ENCODE results near the gene TMED10. TPM values are rescaled to one million over a fixed set of nuclear protein-coding genes. Genes with fewer than 3 reads are reported as not detected.

The TMED10 gene
- total and polyA plus RNA-seq, 2 of the 13 experiments (the other 11 are each of a cell fraction or from before 2014, with no cell fraction given) = 311 to 377 TPM

DNA sequence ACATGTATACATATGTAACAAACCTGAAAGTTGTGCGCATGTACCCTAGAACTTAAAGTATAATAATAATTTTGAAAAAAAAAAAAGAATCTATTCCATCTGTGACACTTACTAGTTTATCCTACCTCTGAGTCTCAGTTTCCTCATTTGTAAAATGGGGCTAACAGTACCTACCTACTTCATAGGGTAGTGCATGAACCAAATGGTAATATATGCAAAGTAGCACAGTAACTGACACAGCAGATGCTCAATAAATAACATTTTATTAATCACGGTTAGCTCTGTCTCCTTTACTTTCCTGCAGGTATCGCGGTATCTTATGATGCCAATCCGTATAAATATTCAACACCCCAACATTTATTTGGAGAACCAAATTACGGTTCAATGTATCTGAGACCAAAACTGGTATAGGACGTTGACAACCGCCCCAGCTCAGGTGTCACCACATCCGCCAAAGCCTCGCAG lies 703 bp downstream of the TMED10 start:
- intact Hi-C loops (cut with micrococcal nuclease; ENCODE audit: unreplicated experiment) = loop anchor here (5.0 kb wide), 2 partner anchors 43 to 82 kb away; no protein-coding TSS in a partner anchor
- CTCF ChIA-PET (ENCODE audit: low intra/inter-chr PET ratio, low total read pairs) = no interaction called here

More for the DNA sequence above, 703 bp downstream of the TMED10 start:
- in situ Hi-C loops (cut with HindIII; ENCODE audit: extremely low pct_ligation_motif_present, low pct_unique_long_range_greater_than_20kb) = no loop called here
- Histone ChIP-seq H3K9me3 (ENCODE audit: low read length) (no peaks in the 10 kb centered on the region), H3K9ac (ENCODE audit: insufficient read depth, low read depth, low read length) (peak overlapping the region; percentile 100), H3K4me3 (replicated peaks in 1 of 3; ENCODE audit: insufficient read depth in 1 of 3, low read depth in 2 of 3, low read length in 3 of 3) (peak overlapping the region; percentile 83 to 98 (median 93)), H2AFZ (ENCODE audit: low read length) (no peak overlapping the region), H3K79me2 (ENCODE audit: insufficient read depth, low read length) (peaks cover 55% of the 10 kb centered on the region), H3K4me2 (ENCODE audit: low read depth, low read length) (peak overlapping the region; percentile 82), H4K20me1 (ENCODE audit: insufficient read depth, low read length) (peaks cover 13% of the 10 kb centered on the region; the same call in 1 of the 2 replicates), H3K4me1 (ENCODE audit: insufficient read depth, low read length) (peaks cover 38% of the 10 kb centered on the region), H3K36me3 (replicated peaks in 1 of 2; ENCODE audit: control insufficient read depth in 1 of 2, insufficient read depth in 2 of 2, low read length in 2 of 2) (peaks cover 0 to 3% of the 10 kb centered on the region in 2 experiments; a peak in 2 of 5 replicates), H3K27me3 (ENCODE audit: control insufficient read depth in 1 of 2, insufficient read depth in 2 of 2, low read length in 2 of 2) (no peaks in the 10 kb centered on the region; a peak in 1 of 5 replicates), H3K27ac (ENCODE audit: extremely low read length, insufficient read depth, low read length) (peak overlapping the region; percentile 99)
- ATAC-seq (no peak; the same call in 2 of the 3 replicates), FAIRE-seq (no peak), DNase-seq (ENCODE audit: low spot score) (no peak)
- POLR2A ChIA-PET = interaction anchor here (1.8 kb wide), 1 partner anchor 83 kb away, joined by 6 read pairs; no protein-coding TSS in a partner anchor
- BruUV-seq (replicated peaks) = no TSS peak
- TF ChIP-seq NFE2 (CRISPR knock-in tag; IDR thresholded peaks at IDR 0.05) (no peak), MAFK (conservative IDR thresholded peaks at IDR 0.05 in 1 of 2, IDR thresholded peaks at IDR 0.05 in 1 of 2; ENCODE audit: low read length in 2 of 2) (no peak), BHLHE40 (IDR thresholded peaks at IDR 0.05; ENCODE audit: low read length) (no peak), ZNF652 (CRISPR knock-in tag; IDR thresholded peaks at IDR 0.05; ENCODE audit: borderline replicate concordance, low read depth) (no peak), NFE2L2 (IDR thresholded peaks at IDR 0.05; ENCODE audit: low read length) (no peak), ZNF83 (CRISPR knock-in tag; IDR thresholded peaks at IDR 0.05; ENCODE audit: borderline replicate concordance) (no peak), NFE2L1 (CRISPR knock-in tag; IDR thresholded peaks at IDR 0.05; ENCODE audit: borderline replicate concordance) (no peak), ZNF709 (CRISPR knock-in tag; IDR thresholded peaks at IDR 0.05) (0 out of 2 replicates have a peak, but pooled peaks have one; percentile 13), REL (CRISPR knock-in tag; conservative IDR thresholded peaks at IDR 0.05) (0 out of 2 replicates have a peak, but pooled peaks have one; percentile 7), MIER2 (CRISPR knock-in tag; IDR thresholded peaks at IDR 0.05) (no peak), ZNF546 (CRISPR knock-in tag; conservative IDR thresholded peaks at IDR 0.05) (peak; percentile 53; the same call in 1 of the 2 replicates)
- TF ChIP-seq, protein P1, sequence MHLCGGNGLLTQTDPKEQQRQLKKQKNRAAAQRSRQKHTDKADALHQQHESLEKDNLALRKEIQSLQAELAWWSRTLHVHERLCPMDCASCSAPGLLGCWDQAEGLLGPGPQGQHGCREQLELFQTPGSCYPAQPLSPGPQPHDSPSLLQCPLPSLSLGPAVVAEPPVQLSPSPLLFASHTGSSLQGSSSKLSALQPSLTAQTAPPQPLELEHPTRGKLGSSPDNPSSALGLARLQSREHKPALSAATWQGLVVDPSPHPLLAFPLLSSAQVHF (CRISPR knock-in tag; IDR thresholded peaks at IDR 0.05) = 0 out of 2 replicates have a peak, but pooled peaks have one; percentile 12
- TF ChIP-seq, protein P2, sequence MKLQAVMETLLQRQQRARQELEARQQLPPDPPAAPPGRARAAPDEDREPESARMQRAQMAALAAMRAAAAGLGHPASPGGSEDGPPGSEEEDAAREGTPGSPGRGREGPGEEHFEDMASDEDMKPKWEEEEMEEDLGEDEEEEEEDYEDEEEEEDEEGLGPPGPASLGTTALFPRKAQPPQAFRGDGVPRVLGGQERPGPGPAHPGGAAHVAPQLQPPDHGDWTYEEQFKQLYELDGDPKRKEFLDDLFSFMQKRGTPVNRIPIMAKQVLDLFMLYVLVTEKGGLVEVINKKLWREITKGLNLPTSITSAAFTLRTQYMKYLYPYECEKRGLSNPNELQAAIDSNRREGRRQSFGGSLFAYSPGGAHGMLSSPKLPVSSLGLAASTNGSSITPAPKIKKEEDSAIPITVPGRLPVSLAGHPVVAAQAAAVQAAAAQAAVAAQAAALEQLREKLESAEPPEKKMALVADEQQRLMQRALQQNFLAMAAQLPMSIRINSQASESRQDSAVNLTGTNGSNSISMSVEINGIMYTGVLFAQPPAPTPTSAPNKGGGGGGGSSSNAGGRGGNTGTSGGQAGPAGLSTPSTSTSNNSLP (IDR thresholded peaks at IDR 0.05; ENCODE audit: low read depth, low read length) = 0 out of 2 replicates have a peak, but pooled peaks have one; percentile 19
- TF ChIP-seq, protein P3, sequence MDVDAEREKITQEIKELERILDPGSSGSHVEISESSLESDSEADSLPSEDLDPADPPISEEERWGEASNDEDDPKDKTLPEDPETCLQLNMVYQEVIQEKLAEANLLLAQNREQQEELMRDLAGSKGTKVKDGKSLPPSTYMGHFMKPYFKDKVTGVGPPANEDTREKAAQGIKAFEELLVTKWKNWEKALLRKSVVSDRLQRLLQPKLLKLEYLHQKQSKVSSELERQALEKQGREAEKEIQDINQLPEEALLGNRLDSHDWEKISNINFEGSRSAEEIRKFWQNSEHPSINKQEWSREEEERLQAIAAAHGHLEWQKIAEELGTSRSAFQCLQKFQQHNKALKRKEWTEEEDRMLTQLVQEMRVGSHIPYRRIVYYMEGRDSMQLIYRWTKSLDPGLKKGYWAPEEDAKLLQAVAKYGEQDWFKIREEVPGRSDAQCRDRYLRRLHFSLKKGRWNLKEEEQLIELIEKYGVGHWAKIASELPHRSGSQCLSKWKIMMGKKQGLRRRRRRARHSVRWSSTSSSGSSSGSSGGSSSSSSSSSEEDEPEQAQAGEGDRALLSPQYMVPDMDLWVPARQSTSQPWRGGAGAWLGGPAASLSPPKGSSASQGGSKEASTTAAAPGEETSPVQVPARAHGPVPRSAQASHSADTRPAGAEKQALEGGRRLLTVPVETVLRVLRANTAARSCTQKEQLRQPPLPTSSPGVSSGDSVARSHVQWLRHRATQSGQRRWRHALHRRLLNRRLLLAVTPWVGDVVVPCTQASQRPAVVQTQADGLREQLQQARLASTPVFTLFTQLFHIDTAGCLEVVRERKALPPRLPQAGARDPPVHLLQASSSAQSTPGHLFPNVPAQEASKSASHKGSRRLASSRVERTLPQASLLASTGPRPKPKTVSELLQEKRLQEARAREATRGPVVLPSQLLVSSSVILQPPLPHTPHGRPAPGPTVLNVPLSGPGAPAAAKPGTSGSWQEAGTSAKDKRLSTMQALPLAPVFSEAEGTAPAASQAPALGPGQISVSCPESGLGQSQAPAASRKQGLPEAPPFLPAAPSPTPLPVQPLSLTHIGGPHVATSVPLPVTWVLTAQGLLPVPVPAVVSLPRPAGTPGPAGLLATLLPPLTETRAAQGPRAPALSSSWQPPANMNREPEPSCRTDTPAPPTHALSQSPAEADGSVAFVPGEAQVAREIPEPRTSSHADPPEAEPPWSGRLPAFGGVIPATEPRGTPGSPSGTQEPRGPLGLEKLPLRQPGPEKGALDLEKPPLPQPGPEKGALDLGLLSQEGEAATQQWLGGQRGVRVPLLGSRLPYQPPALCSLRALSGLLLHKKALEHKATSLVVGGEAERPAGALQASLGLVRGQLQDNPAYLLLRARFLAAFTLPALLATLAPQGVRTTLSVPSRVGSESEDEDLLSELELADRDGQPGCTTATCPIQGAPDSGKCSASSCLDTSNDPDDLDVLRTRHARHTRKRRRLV (CRISPR knock-in tag; IDR thresholded peaks at IDR 0.05) = no peak
- TF ChIP-seq, protein P4, sequence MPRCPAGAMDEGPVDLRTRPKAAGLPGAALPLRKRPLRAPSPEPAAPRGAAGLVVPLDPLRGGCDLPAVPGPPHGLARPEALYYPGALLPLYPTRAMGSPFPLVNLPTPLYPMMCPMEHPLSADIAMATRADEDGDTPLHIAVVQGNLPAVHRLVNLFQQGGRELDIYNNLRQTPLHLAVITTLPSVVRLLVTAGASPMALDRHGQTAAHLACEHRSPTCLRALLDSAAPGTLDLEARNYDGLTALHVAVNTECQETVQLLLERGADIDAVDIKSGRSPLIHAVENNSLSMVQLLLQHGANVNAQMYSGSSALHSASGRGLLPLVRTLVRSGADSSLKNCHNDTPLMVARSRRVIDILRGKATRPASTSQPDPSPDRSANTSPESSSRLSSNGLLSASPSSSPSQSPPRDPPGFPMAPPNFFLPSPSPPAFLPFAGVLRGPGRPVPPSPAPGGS (CRISPR knock-in tag; IDR thresholded peaks at IDR 0.05) = no peak
- WGBS (ENCODE audit: low lambda C conversion rate) = 2% methylated on average over 8 of the region's 10 CpGs
